HAP-1 (cell line): ENCODE measurements around the gene PRKAG2.
"Not testable (repeated sequence)": the region's sequence is repeated elsewhere in the genome, so short reads cannot be mapped to it uniquely, and the experiment has no call there.

Source experiments
- DNase-seq, 2 experiments: peaks; one replicate each; pipeline ENCODE4 v3.0.0-alpha.2; 2016 to 2020; ENCODE audit warnings: low spot score in 2 of 2
- H3K27me3 ChIP-seq: fragments of 250-450 bp; sonication (Bioruptor Pico); 2 replicates; pipeline ENCODE4 v1.5.1; 2020; ENCODE audit warnings: low read depth, mild to moderate bottlenecking, moderate library complexity
- H3K36me3 ChIP-seq: fragments of 250-450 bp; sonication (Bioruptor Pico); replicated peaks from 2 replicates; pipeline ENCODE4 v1.5.1; 2020; ENCODE audit warnings: mild to moderate bottlenecking
- H3K4me1 ChIP-seq: fragments of 250-450 bp; sonication (Bioruptor Pico); 2 replicates; pipeline ENCODE4 v1.5.1; 2020; ENCODE audit warnings: mild to moderate bottlenecking
- H3K4me3 ChIP-seq: fragments of 250-450 bp; sonication (Bioruptor Pico); 2 replicates; pipeline ENCODE4 v1.5.1; 2020; ENCODE audit warnings: mild to moderate bottlenecking, moderate library complexity
- H3K9me3 ChIP-seq: fragments of 250-450 bp; sonication (Bioruptor Pico); 2 replicates; pipeline ENCODE4 v1.5.1; 2020; ENCODE audit warnings: mild to moderate bottlenecking, moderate library complexity
- in situ Hi-C: fragments of 300-500 bp; cut with MboI; formaldehyde crosslinking; loops from 3 replicates; pipeline ENCODE4 v1.14.3; 2020; ENCODE audit warnings: low sequenced_read_pairs, inconsistent platforms, mixed read lengths

PRKAG2 gene

DNA sequence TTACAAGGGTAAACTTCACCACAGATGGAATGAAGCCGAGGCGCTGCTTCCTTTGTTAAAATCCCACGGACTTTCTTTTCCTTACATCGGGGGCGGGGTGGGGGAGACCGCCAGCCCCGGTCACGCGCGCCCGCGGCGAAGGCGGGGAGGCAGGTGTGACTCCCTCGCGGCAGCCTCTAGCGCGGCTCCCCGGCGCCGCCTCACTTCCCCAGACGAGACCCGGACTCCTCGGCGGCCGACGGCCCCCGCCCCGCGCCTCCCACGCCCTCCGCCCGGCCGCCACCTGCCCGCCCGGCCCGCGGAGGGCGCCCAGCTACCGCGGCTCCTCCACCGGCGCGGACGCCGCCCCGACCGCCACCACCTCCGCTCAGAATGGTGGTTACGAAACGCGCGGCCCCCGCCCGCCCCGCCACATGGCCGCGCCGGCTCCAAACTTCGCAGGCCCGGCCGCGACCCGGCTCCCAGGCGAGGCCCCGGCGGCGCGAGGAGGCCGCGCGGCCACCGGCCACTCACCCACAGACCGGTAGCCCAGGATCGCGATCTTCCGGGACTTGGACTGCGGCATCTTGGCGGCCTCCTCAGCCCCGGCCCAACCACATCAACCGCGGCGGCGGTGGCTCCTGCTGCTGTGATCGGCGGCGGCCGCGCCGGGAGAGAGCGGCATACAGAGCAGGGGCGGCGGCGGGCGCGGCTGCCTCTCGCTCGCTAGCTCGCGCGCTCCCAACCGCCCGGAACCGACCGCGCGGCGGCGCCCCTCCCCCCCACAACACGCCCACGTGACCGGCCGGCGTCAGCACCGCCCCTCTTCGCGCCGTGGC, 357.8 kb downstream of the PRKAG2 start:
- H3K36me3 ChIP-seq, H3K4me1 ChIP-seq, in situ Hi-C loops, H3K27me3 ChIP-seq, H3K9me3 ChIP-seq: not testable (repeated sequence)
- peak in 1 of 2 experiments; percentile 27 for DNase-seq
- peak overlapping the region; percentile 70 for H3K4me3 ChIP-seq

DNA sequence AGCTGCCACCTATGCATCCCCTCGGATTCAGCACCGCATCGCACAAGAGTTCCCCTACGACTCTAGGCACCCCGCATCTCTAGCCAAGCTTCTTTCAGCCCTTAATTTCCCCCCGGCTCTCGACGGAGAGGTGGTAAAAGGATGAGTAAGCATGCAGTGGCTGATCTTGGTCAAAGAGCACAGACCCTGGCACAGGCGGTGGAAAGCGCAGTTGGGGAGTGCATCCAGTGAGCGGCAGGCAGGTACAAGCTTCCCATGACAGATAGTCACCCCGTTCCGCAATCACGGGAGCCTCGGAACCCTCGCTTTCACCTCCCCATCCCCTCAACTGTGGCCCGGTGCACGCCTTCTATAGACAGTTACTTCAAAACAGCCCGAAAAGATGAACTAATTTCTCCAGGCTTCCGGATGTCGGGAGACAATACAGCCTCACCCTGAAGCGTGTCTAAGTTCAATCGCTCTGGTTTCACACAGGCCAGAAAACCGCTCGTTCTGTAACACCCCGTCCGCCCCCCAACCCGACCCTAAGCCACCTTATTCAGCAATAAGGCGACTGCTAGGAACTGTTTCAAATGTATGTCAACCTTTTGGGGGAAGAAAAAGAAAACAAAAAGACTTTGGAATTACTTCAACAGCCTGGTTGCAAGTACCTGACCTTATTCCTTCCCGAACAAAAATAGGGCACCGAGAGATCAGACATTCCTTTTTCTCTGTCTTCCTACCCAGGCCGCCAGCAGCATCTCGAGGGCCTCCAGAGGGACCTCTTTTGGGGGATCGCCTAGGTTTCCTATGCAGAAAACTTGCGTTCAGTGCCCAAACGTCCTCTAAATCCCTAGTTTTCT, 358.6 kb downstream of the PRKAG2 start:
- Histone ChIP-seq H3K27me3 (no peaks in the 10 kb centered on the region), H3K36me3 (peaks cover 9% of the 10 kb centered on the region), H3K4me3 (peak overlapping the region; percentile 70), H3K4me1 (peaks cover 3% of the 10 kb centered on the region), H3K9me3 (peaks cover 6% of the 10 kb centered on the region; the same call in 1 of the 2 replicates)
- peak in 1 of 2 experiments; percentile 31 for DNase-seq
- in situ Hi-C loops: no loop called here

DNA sequence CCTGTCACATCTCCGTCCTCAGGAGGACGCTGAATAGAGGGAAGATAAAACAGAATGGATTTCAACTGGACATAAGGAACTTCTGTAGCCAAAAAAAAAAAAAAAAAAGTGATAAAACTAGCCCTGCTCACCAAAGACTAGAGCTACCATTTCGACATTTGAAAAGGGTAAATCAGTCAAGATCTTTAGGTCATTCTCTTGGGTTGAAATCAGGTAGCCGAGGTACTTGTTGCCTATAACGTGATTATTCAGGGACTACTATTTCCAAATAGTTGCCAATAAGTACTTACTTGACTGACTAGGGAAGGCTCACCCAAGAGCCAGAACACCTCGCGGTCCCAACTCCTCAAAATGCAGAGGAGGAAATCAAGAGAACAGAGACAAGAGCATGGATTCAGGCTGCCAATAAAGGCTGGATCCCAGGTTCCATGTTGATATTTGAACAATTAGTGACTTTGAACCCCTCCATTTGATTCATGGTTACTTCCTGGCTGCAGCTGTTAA, 359.3 kb downstream of the PRKAG2 start:
- Histone ChIP-seq H3K4me1 (peaks cover 3% of the 10 kb centered on the region), H3K4me3 (peak overlapping the region; percentile 70), H3K27me3 (no peaks in the 10 kb centered on the region), H3K36me3 (peaks cover 15% of the 10 kb centered on the region), H3K9me3 (peaks cover 12% of the 10 kb centered on the region; the same call in 1 of the 2 replicates)
- in situ Hi-C loops: no loop called here
- DNase-seq: no peak

DNA sequence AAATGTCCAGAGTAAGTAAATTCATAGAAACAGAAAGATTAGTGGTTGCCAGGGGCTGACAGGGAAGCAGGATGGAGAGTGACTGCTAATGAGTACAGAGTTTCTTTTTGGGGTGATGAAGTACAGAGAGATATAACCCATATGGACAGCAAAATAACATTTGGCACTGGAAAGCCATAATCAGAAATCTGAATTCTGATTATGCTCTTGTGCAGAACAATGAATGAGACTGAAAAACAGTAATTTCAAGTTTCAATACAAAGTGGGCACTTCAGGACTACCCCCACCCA, 361.7 kb downstream of the PRKAG2 start:
- Histone ChIP-seq H3K9me3 (peaks cover 16% of the 10 kb centered on the region; the same call in 1 of the 2 replicates), H3K27me3 (no peaks in the 10 kb centered on the region), H3K4me3 (no peak overlapping the region), H3K4me1 (peaks cover 3% of the 10 kb centered on the region), H3K36me3 (peaks cover 19% of the 10 kb centered on the region)
- in situ Hi-C loops: no loop called here
- DNase-seq: no peak

DNA sequence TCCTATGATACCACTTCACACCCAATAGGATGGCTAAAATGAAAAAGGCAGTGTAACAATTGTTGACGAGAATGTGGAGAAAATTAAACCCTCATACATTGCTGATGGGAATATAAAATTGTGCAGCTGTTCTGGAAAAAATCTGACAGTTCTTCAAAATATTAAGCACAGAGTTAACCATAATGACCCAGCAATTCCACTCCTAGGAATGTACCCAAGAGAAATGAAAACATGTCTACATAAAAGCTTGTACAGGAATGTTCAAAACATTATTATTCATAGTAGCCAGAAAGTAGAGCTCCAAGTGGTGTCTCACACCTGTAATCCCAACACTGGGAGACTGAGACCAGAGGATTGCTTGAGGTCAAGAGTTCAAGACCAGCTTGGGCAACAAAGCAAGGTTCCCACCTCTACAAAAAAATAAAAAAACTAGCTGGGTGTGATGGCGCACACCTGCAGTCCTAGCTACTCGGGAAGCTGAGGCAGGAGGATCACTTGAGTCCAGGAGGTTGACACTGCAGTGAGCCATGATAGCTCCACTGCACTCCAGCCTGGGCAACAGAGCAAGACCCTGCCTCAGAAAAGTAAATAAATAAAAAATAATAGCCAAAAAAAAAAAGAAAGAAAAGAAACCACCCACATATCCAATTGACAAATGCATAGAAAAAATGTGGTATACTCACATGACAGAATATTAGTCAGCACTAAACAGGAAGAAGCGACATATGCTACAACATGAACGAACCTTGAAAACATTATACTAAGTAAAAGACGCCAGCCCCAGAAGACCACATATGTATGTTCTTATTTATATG, 362.2 kb downstream of the PRKAG2 start:
- Histone ChIP-seq H3K9me3 (peaks cover 16% of the 10 kb centered on the region; the same call in 1 of the 2 replicates), H3K4me1 (peaks cover 3% of the 10 kb centered on the region), H3K27me3 (no peaks in the 10 kb centered on the region), H3K36me3 (peaks cover 19% of the 10 kb centered on the region), H3K4me3 (no peak overlapping the region)
- DNase-seq: no peak
- in situ Hi-C loops: no loop called here

DNA sequence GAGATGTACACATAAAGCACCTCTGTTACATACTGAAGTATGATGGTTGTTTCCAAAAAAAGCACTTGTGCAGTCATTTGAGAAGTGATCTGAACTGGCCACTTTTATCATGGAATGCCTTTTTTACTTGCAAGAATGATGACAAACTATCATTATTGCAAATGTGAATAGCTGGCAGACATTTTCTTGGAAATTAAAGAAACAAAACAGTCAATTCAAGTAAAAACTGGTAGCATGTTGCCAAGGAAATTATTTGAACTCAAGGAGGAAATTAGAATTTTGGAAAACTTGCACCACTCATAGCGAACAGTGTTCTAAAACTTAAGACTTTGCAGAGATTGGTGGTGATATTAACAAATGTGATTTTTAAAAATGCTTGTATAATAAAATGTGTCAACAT, 363.8 kb downstream of the PRKAG2 start:
- Histone ChIP-seq H3K9me3 (peaks cover 16% of the 10 kb centered on the region; the same call in 1 of the 2 replicates), H3K27me3 (no peaks in the 10 kb centered on the region), H3K4me1 (peaks cover 3% of the 10 kb centered on the region), H3K36me3 (peaks cover 19% of the 10 kb centered on the region), H3K4me3 (no peak overlapping the region)
- no peak for DNase-seq
- in situ Hi-C loops: no loop called here

DNA sequence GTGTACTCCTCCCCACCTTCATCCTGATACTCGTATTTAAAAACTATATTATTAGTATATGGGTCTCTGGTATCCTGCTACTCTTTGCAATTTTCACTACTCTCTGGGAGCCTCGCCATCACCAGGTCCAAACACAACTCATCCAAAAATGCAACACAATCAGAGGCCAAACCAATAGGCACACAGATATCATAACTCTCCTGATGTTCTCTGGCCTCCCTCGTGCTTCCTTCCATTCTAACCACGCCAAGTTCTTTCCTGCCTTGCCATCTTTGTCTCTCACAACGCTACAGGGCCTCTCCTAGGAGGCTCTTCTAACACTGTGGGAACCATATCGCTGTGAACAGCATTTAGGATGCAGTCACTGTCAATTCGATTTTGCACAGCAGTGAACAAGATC, 364.6 kb downstream of the PRKAG2 start:
- in situ Hi-C loops: no loop called here
- Histone ChIP-seq H3K9me3 (peaks cover 16% of the 10 kb centered on the region; the same call in 1 of the 2 replicates), H3K36me3 (peaks cover 19% of the 10 kb centered on the region), H3K4me1 (peaks cover 7% of the 10 kb centered on the region), H3K27me3 (no peaks in the 10 kb centered on the region), H3K4me3 (no peak overlapping the region)
- no peak for DNase-seq

DNA sequence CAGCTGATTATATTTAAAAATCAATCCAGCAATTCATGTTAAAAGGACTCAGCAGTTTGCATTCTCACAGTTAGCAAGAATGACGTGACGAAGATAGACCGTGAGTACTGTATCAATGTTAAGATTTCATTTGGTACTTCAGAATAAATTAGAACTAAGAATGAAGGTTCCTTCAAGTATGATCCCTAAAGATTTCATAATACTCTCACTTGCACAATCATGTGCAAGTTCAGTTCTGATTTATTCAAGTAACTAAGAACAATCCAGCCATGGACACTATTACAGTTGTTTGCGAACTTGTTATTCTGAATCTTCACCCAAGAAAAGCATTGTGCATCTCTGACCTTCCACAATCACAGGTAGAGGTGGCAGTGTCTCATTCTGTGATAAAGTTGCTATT, 365.0 kb downstream of the PRKAG2 start:
- Histone ChIP-seq H3K27me3 (no peaks in the 10 kb centered on the region), H3K4me3 (no peak overlapping the region), H3K9me3 (peaks cover 16% of the 10 kb centered on the region; the same call in 1 of the 2 replicates), H3K36me3 (peaks cover 19% of the 10 kb centered on the region), H3K4me1 (peaks cover 8% of the 10 kb centered on the region)
- in situ Hi-C loops: no loop called here
- DNase-seq: no peak

DNA sequence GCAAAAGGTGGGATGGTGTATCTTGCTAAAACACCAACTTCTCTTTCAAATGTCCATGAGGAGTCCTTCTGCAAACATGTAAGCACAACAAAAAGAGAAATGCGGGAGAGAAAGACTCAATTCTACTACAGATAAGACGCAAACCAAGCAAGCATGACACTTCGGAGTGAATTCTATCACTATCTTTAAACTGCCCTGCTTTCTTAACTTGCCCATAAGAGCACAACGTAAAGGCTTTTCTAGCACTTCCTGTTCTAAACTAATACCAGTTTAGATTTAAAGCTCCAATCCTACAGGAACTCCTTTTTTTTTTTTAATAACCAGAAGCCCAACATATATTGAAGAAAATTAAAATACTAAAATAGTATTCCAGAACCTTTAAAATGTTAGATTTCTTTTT, 365.6 kb downstream of the PRKAG2 start:
- in situ Hi-C loops: no loop called here
- Histone ChIP-seq H3K36me3 (peaks cover 19% of the 10 kb centered on the region), H3K4me1 (peaks cover 6% of the 10 kb centered on the region; the same call in 1 of the 2 replicates), H3K4me3 (no peak overlapping the region), H3K27me3 (no peaks in the 10 kb centered on the region), H3K9me3 (peaks cover 16% of the 10 kb centered on the region; the same call in 1 of the 2 replicates)
- no peak for DNase-seq

DNA sequence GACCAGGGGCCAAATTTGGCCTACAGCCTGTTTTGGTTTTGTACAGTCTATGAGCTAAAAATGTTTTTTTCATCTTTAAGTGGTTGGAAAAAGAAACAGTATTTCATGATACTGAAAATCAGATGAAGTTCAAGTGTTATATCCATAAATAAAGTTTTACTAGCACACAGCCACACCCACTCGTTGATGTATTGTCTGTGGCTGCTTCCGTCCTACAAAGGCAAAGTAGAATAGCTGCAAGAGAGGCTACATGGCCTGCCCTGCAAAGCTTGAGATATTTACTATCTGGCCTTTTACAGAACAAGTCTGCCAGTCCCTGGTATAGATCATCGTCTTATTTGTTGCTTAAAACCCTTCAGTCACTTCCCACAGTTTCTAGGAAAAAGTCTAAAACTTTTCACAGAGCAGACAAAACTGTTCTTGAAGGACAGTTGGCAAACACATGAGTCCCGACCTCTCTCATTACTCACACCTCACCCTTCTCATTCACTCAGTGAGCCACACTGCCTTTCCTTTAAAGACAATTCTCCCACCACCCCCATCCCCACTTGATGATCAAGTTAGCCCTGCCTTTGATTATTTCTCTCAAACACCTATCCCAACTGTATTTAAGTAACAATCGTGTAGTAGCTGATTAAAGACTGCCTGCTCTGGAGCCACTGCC, 367.1 kb downstream of the PRKAG2 start:
- in situ Hi-C loops: no loop called here
- no peak for DNase-seq
- Histone ChIP-seq H3K4me3 (no peak overlapping the region), H3K4me1 (peaks cover 6% of the 10 kb centered on the region; the same call in 1 of the 2 replicates), H3K27me3 (no peaks in the 10 kb centered on the region), H3K36me3 (peaks cover 19% of the 10 kb centered on the region), H3K9me3 (peaks cover 16% of the 10 kb centered on the region; the same call in 1 of the 2 replicates)

DNA sequence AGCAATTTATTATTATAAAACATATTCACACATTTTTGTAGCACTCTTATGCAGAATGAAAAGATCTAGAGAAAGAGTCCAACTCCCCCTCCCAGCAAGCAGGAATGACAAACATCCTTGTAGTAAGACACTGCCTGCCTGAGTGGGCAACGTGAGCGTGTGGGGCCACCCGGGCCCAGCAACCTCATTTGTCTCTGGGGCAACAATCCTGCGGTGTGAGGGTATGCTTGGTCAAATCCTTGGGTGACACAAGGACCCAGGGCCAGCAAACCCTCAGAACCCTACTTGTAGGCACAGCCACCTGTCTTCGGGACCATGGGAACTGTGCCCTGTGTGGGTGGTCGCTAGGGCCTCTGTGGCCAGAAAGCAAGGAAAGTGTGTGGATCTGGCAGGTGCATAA, 367.9 kb downstream of the PRKAG2 start:
- Histone ChIP-seq H3K27me3 (no peaks in the 10 kb centered on the region), H3K9me3 (peaks cover 16% of the 10 kb centered on the region; the same call in 1 of the 2 replicates), H3K4me1 (peaks cover 6% of the 10 kb centered on the region; the same call in 1 of the 2 replicates), H3K36me3 (peaks cover 17% of the 10 kb centered on the region), H3K4me3 (no peak overlapping the region)
- DNase-seq: no peak
- in situ Hi-C loops: no loop called here

DNA sequence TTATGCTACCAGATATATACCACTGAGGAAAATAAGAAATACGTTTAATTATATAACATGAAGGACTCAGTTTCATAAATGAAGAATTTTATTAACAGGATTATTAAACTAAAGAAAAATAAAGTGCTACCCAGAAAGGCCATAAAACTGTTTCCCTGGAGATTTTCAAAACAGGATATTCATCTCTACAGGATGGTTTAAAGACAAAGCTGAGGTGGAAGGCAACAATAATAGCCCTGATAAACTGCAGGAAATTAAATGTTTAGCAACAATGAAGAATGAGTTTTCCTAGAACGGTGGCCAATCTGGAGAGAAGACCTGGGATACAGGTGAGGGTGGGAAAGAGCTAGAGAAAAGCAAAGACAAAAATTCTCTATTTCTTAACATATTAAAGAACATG, 369.1 kb downstream of the PRKAG2 start:
- Histone ChIP-seq H3K4me1 (peaks cover 6% of the 10 kb centered on the region; the same call in 1 of the 2 replicates), H3K36me3 (peaks cover 5% of the 10 kb centered on the region), H3K9me3 (peaks cover 8% of the 10 kb centered on the region; the same call in 1 of the 2 replicates), H3K4me3 (no peak overlapping the region), H3K27me3 (no peaks in the 10 kb centered on the region)
- DNase-seq: no peak
- in situ Hi-C loops: no loop called here
